Cardiac septum (tissue), 1 donor: ENCODE results near the gene KCNMA1. TPM values are rescaled to one million over a fixed set of nuclear protein-coding genes. Genes with fewer than 3 reads are reported as not detected.

Experiments used
- DNase-seq: peaks from one replicate; pipeline ENCODE4 v3.0.0-alpha.2; 2020; ENCODE audit warnings: low spot score
- intact Hi-C: fragments of 100-400 bp; cut with DNase I; formaldehyde crosslinking; loops from one replicate; pipeline ENCODE4 v1.14.0; 2022
- total RNA-seq: library from RNA; stranded (reverse); fragmentation: NEBNext Ultra II Directional; extraction: Animal tissue kit (Norgen Biotek cat#: 25700); gene quantifications from one replicate; pipeline ENCODE4 v1.2.1, GENCODE V29; 2021
- donor health status: DM: no; HTN: no; CAD: no.

KCNMA1 gene
- total RNA-seq, 1 donor from 2014 or later = 2.0 TPM

GRCh38 chr10:77201135-77202106 is 436.2 kb downstream of the KCNMA1 start:
- no peak for DNase-seq
- intact Hi-C loops = no loop called here

- intact Hi-C loops = no loop called here
- no peak for DNase-seq
Observed at GRCh38 chr10:77197544-77197943, 440.1 kb downstream of the KCNMA1 start.

GRCh38 chr10:77196614-77197013 is 441.0 kb downstream of the KCNMA1 start:
- no peak for DNase-seq
- intact Hi-C loops = no loop called here

GRCh38 chr10:77195101-77195500 is 442.5 kb downstream of the KCNMA1 start:
- intact Hi-C loops = no loop called here
- DNase-seq = no peak

GRCh38 chr10:77193001-77193400 is 444.6 kb downstream of the KCNMA1 start:
- no peak for DNase-seq
- intact Hi-C loops = no loop called here

GRCh38 chr10:77192402-77192801 is 445.2 kb downstream of the KCNMA1 start:
- intact Hi-C loops = no loop called here
- DNase-seq = no peak

GRCh38 chr10:77191324-77192049 is 446.1 kb downstream of the KCNMA1 start:
- intact Hi-C loops = no loop called here
- no peak for DNase-seq

- intact Hi-C loops = no loop called here
- no peak for DNase-seq
Observed at GRCh38 chr10:77190291-77190690, 447.3 kb downstream of the KCNMA1 start.

GRCh38 chr10:77189520-77189919 is 448.1 kb downstream of the KCNMA1 start:
- no peak for DNase-seq
- intact Hi-C loops = no loop called here

GRCh38 chr10:77189075-77189474 is 448.5 kb downstream of the KCNMA1 start:
- no peak for DNase-seq
- intact Hi-C loops = no loop called here

GRCh38 chr10:77188521-77188920 is 449.1 kb downstream of the KCNMA1 start:
- DNase-seq = no peak
- intact Hi-C loops = no loop called here

GRCh38 chr10:77188000-77188395 is 449.6 kb downstream of the KCNMA1 start:
- intact Hi-C loops = no loop called here
- no peak for DNase-seq

GRCh38 chr10:77187376-77187999 is 450.1 kb downstream of the KCNMA1 start:
- intact Hi-C loops = no loop called here
- no peak for DNase-seq

GRCh38 chr10:77186936-77187335 is 450.7 kb downstream of the KCNMA1 start:
- DNase-seq = no peak
- intact Hi-C loops = no loop called here

- no peak for DNase-seq
- intact Hi-C loops = no loop called here
Observed at GRCh38 chr10:77185696-77186095, 451.9 kb downstream of the KCNMA1 start.

- DNase-seq = no peak
- intact Hi-C loops = no loop called here
Observed at GRCh38 chr10:77182803-77183202, 454.8 kb downstream of the KCNMA1 start.

- intact Hi-C loops = no loop called here
Observed at GRCh38 chr10:77180794-77181193, 456.8 kb downstream of the KCNMA1 start.

GRCh38 chr10:77180104-77180503 is 457.5 kb downstream of the KCNMA1 start:
- intact Hi-C loops = no loop called here
- no peak for DNase-seq

More at GRCh38 chr10:77180794-77181193, 456.8 kb downstream of the KCNMA1 start:
- DNase-seq = no peak

- no peak for DNase-seq
- intact Hi-C loops = loop anchor here (10.0 kb wide), 1 partner anchor 216 kb away; no protein-coding TSS in a partner anchor
Observed at GRCh38 chr10:77179015-77179695, 458.5 kb downstream of the KCNMA1 start.

GRCh38 chr10:77177589-77177988 is 460.0 kb downstream of the KCNMA1 start:
- intact Hi-C loops = loop anchor here (10.0 kb wide), 1 partner anchor 217 kb away; no protein-coding TSS in a partner anchor
- DNase-seq = no peak
